H9 (cell line): Measurements from ENCODE around the gene CD9. TPM values are rescaled to one million over a fixed set of nuclear protein-coding genes. Genes with fewer than 3 reads are reported as not detected.

Experiments
- DNase-seq: peaks from one replicate; pipeline ENCODE4 v3.0.0-alpha.2; 2017
- H2AFZ ChIP-seq: one replicate; pipeline ENCODE4 v1.6.1; 2013; ENCODE audit warnings: mild to moderate bottlenecking, low read length, control low read depth, moderate library complexity
- H2AK5ac ChIP-seq: 2 replicates; pipeline ENCODE4 v1.6.1; 2013; ENCODE audit warnings: low read length, control low read depth, mixed read lengths; ENCODE audit not compliant: insufficient read length
- H2BK120ac ChIP-seq: one replicate; pipeline ENCODE4 v1.6.1; 2013; ENCODE audit warnings: low read depth, mild to moderate bottlenecking, low read length, control low read depth, inconsistent platforms; ENCODE audit not compliant: poor library complexity, severe bottlenecking
- H2BK12ac ChIP-seq: 2 replicates; pipeline ENCODE4 v1.6.1; 2013; ENCODE audit warnings: low read length, control low read depth, mixed read lengths, low read depth; ENCODE audit not compliant: insufficient read length
- H2BK15ac ChIP-seq: 2 replicates; pipeline ENCODE4 v1.6.1; 2013; ENCODE audit warnings: low read depth, low read length, control low read depth
- H2BK20ac ChIP-seq: one replicate; pipeline ENCODE4 v1.6.1; 2013; ENCODE audit warnings: low read depth, mild to moderate bottlenecking, low read length, control low read depth, inconsistent platforms; ENCODE audit not compliant: poor library complexity, severe bottlenecking
- H2BK5ac ChIP-seq: 2 replicates; pipeline ENCODE4 v1.6.1; 2013; ENCODE audit warnings: low read length, control low read depth, mixed read lengths; ENCODE audit not compliant: insufficient read length
- H3K14ac ChIP-seq: 2 replicates; pipeline ENCODE4 v1.6.1; 2013; ENCODE audit warnings: low read length, control low read depth; ENCODE audit not compliant: insufficient read depth
- H3K18ac ChIP-seq: 2 replicates; pipeline ENCODE4 v1.6.1; 2013; ENCODE audit warnings: low read depth, mild to moderate bottlenecking, mixed read lengths, low read length, control low read depth; ENCODE audit not compliant: insufficient read length
- H3K23ac ChIP-seq: 2 replicates; pipeline ENCODE4 v1.6.1; 2013; ENCODE audit warnings: low read length, control low read depth, mixed read lengths, low read depth; ENCODE audit not compliant: insufficient read length
- H3K23me2 ChIP-seq: 2 replicates; pipeline ENCODE4 v1.6.1; 2013; ENCODE audit warnings: low read depth, mild to moderate bottlenecking, mixed read lengths, low read length, control low read depth; ENCODE audit not compliant: insufficient read length, poor library complexity, severe bottlenecking
- H3K27ac ChIP-seq: 2 replicates; pipeline ENCODE4 v1.5.1; 2013; ENCODE audit warnings: low read length, control low read depth, mixed read lengths, low read depth; ENCODE audit not compliant: insufficient read length
- H3K27me3 ChIP-seq: 2 replicates; pipeline ENCODE4 v1.6.1; 2013; ENCODE audit warnings: low read length, control low read depth, inconsistent platforms; ENCODE audit not compliant: insufficient read depth
- H3K4ac ChIP-seq: 2 replicates; pipeline ENCODE4 v1.6.1; 2013; ENCODE audit warnings: low read depth, mild to moderate bottlenecking, control low read depth, inconsistent platforms, low read length, moderate library complexity
- H3K4me1 ChIP-seq: 2 replicates; pipeline ENCODE4 v1.6.1; 2013; ENCODE audit warnings: low read length, control low read depth, inconsistent platforms; ENCODE audit not compliant: insufficient read depth
- H3K4me2 ChIP-seq: 2 replicates; pipeline ENCODE4 v1.6.1; 2013; ENCODE audit warnings: low read length, control low read depth, mixed read lengths; ENCODE audit not compliant: insufficient read length, insufficient read depth
- H3K56ac ChIP-seq: 2 replicates; pipeline ENCODE4 v1.6.1; 2013; ENCODE audit warnings: low read depth, mild to moderate bottlenecking, mixed read lengths, low read length, control low read depth; ENCODE audit not compliant: insufficient read length
- H3K79me1 ChIP-seq: 2 replicates; pipeline ENCODE4 v1.6.1; 2013; ENCODE audit warnings: low read depth, mild to moderate bottlenecking, moderate library complexity, low read length, control low read depth, inconsistent platforms; ENCODE audit not compliant: insufficient read depth, poor library complexity, severe bottlenecking
- H3K79me2 ChIP-seq: 2 replicates; pipeline ENCODE4 v1.6.1; 2013; ENCODE audit warnings: low read length, control low read depth, inconsistent platforms; ENCODE audit not compliant: insufficient read depth
- H3K9ac ChIP-seq: 2 replicates; pipeline ENCODE4 v1.6.1; 2013; ENCODE audit warnings: low read length, control low read depth, mixed read lengths; ENCODE audit not compliant: insufficient read length; ENCODE audit errors: extremely low read depth
- H3K9me3 ChIP-seq: one replicate; pipeline ENCODE4 v1.6.1; 2013; ENCODE audit warnings: low read depth, low read length, inconsistent platforms; ENCODE audit not compliant: control insufficient read depth
- H3T11ph ChIP-seq: one replicate; pipeline ENCODE4 v1.6.1; 2013; ENCODE audit warnings: mild to moderate bottlenecking, low read length, control low read depth, inconsistent platforms
- H4K20me1 ChIP-seq: one replicate; pipeline ENCODE4 v1.6.1; 2013; ENCODE audit not compliant: control insufficient read depth, insufficient read length, insufficient read depth
- H4K5ac ChIP-seq: 2 replicates; pipeline ENCODE4 v1.6.1; 2013; ENCODE audit warnings: low read depth, mild to moderate bottlenecking, mixed read lengths, low read length, control low read depth; ENCODE audit not compliant: insufficient read length
- H4K8ac ChIP-seq: replicated peaks from 2 replicates; pipeline ENCODE4 v1.6.1; 2013; ENCODE audit warnings: low read length, control low read depth, mixed read lengths, low read depth; ENCODE audit not compliant: insufficient read length
- H4K91ac ChIP-seq: 2 replicates; pipeline ENCODE4 v1.6.1; 2013; ENCODE audit warnings: low read depth, mild to moderate bottlenecking, moderate library complexity, mixed read lengths, low read length, control low read depth; ENCODE audit not compliant: insufficient read length
- H3K27ac Mint-ChIP-seq, 3 experiments: 2 replicates in 2 of 3; 3 replicates in 1 of 3; pipeline ENCODE4 v1.8.0; 2020 to 2021; ENCODE audit warnings: mixed read lengths in 3 of 3, mild to moderate bottlenecking in 1 of 3, moderate library complexity in 1 of 3
- H3K27me3 Mint-ChIP-seq: 2 replicates; pipeline ENCODE4 v1.8.0; 2021; ENCODE audit warnings: low read depth, mild to moderate bottlenecking, moderate library complexity, mixed read lengths
- H3K36me3 Mint-ChIP-seq, 3 experiments: 2 replicates in 2 of 3; 3 replicates in 1 of 3; pipeline ENCODE4 v1.8.0; 2020 to 2021; ENCODE audit warnings: low read depth in 3 of 3, mixed read lengths in 3 of 3; ENCODE audit not compliant: insufficient read depth in 1 of 3
- H3K4me1 Mint-ChIP-seq, 2 experiments: 2 replicates each; pipeline ENCODE4 v1.8.0; 2020; ENCODE audit warnings: mixed read lengths in 2 of 2
- H3K4me3 Mint-ChIP-seq, 2 experiments: 2 replicates in 1 of 2; 3 replicates in 1 of 2; pipeline ENCODE4 v1.8.0; 2020 to 2021; ENCODE audit warnings: mild to moderate bottlenecking in 2 of 2, mixed read lengths in 2 of 2, moderate library complexity in 1 of 2
- H3K9me3 Mint-ChIP-seq, 2 experiments: 2 replicates in 1 of 2; 3 replicates in 1 of 2; pipeline ENCODE4 v1.8.0; 2020; ENCODE audit warnings: mild to moderate bottlenecking in 2 of 2, mixed read lengths in 2 of 2, moderate library complexity in 1 of 2
- CTCF ChIP-seq: fragments of 200-600 bp; sonication (generic); conservative IDR thresholded peaks from 3 replicates; pipeline ENCODE4 v1.8.0; 2021; ENCODE audit warnings: antibody characterized with exemption, mild to moderate bottlenecking
- WGBS: extraction: QIAGEN DNeasy Blood & Tissue Kit; methylation state at CpG from one replicate; pipeline ENCODE4 v1.1.7; 2013; ENCODE audit warnings: missing lambda C conversion rate, low lambda C conversion rate, mixed read lengths; ENCODE audit not compliant: insufficient read length; ENCODE audit errors: extremely low coverage; 5-methylcytosine and 5-hydroxymethylcytosine counted together
- total RNA-seq: library from RNA; stranded (reverse); gene quantifications from 2 replicates; pipeline ENCODE4 v1.2.1, GENCODE V29; 2021

CD9 gene
- total RNA-seq, 1 experiment from 2014 or later = 132 TPM

GRCh38 chr12:6266541-6266966, 66.4 kb downstream of the CD9 start:
- no peaks in the 10 kb centered on the region for H3K79me1 ChIP-seq
- no peaks in the 10 kb centered on the region for H3K9me3 ChIP-seq
- H4K5ac ChIP-seq = no peak overlapping the region
- H4K91ac ChIP-seq = no peak overlapping the region
- H3K56ac ChIP-seq = no peak overlapping the region
- H3K27me3 ChIP-seq = no peaks in the 10 kb centered on the region
- H3K23ac ChIP-seq = no peak overlapping the region
- Mint-ChIP-seq H3K27ac (no peak overlapping the region; a peak in 1 of 7 replicates), H3K27me3 (no peaks in the 10 kb centered on the region; the same call in none of the 2 replicates), H3K36me3 (no peaks in the 10 kb centered on the region), H3K4me3 (no peak overlapping the region), H3K9me3 (no peaks in the 10 kb centered on the region), H3K4me1 (peaks cover 36 to 44% of the 10 kb centered on the region in 2 experiments)
- H2BK20ac ChIP-seq = no peak overlapping the region
- no peak overlapping the region for H3T11ph ChIP-seq
- H2AK5ac ChIP-seq = no peak overlapping the region
- no peaks in the 10 kb centered on the region for H3K79me2 ChIP-seq
- no peak overlapping the region for H3K14ac ChIP-seq
- peaks cover 7% of the 10 kb centered on the region for H3K4me1 ChIP-seq
- H2BK120ac ChIP-seq = no peak overlapping the region
- no peak overlapping the region for H2BK5ac ChIP-seq
- H2BK12ac ChIP-seq = no peak overlapping the region
- H3K9ac ChIP-seq = no peak overlapping the region
- no peak overlapping the region for H2AFZ ChIP-seq
- WGBS = no CpG with 5 or more reads among the region's 7 CpGs
- no peak overlapping the region for H3K4me2 ChIP-seq
- no peak for TF ChIP-seq CTCF
- H3K18ac ChIP-seq = no peak overlapping the region
- no peaks in the 10 kb centered on the region for H4K20me1 ChIP-seq
- H2BK15ac ChIP-seq = no peak overlapping the region
- DNase-seq = no peak
- no peak overlapping the region for H3K27ac ChIP-seq
- H3K23me2 ChIP-seq = no peaks in the 10 kb centered on the region
- no peak overlapping the region for H3K4ac ChIP-seq
- no peak overlapping the region for H4K8ac ChIP-seq
